ENCODE results near the gene C17orf58. TPM values are rescaled to one million over a fixed set of nuclear protein-coding genes. Genes with fewer than 3 reads are reported as not detected.

Gene C17orf58
- total RNA-seq, 2 experiments from 2014 or later, result 17.8 to 27.7 TPM

- peak; percentile 15 for DNase-seq (ENCODE audit: low spot score)
- H3K79me2 ChIP-seq (ENCODE audit: insufficient read depth, low read depth, low read length), result no peaks in the 10 kb centered on the region
- CTCF ChIA-PET (ENCODE audit: unreplicated experiment), result no interaction called here
- H3K36me3 ChIP-seq (ENCODE audit: insufficient read depth, low read length), result peaks cover 95% of the 10 kb centered on the region
- H3K4me3 ChIP-seq (ENCODE audit: low read depth, low read length, poor library complexity, severe bottlenecking), result no peak overlapping the region
- no peaks in the 10 kb centered on the region for H4K20me1 ChIP-seq (ENCODE audit: insufficient read depth, low read length)
- intact Hi-C loops (cut with micrococcal nuclease; ENCODE audit: unreplicated experiment), result loop anchor here (10.0 kb wide), 1 partner anchor 138 kb away; no protein-coding TSS in a partner anchor
- H3K4me1 ChIP-seq (ENCODE audit: insufficient read depth, low read length, poor library complexity, severe bottlenecking), result no peaks in the 10 kb centered on the region
- POLR2A ChIA-PET, result interaction anchor here (0.5 to 1.3 kb wide), 6 partner anchors 17 to 137 kb away, joined by 3 to 7 read pairs (median 3); no protein-coding TSS in a partner anchor
- TF ChIP-seq EZH2phosphoT487 (IDR thresholded peaks at IDR 0.05; ENCODE audit: borderline replicate concordance, low read depth, low read length), result no peak
- peak; percentile 79 for TF ChIP-seq CTCF (conservative IDR thresholded peaks at IDR 0.05; ENCODE audit: low read length)
- H3K9me3 ChIP-seq (ENCODE audit: low read length), result no peaks in the 10 kb centered on the region
- H3K4me2 ChIP-seq (ENCODE audit: low read length), result no peak overlapping the region
- no peak overlapping the region for H3K27ac ChIP-seq (ENCODE audit: low read depth, low read length, poor library complexity, severe bottlenecking)
- H3K9me2 ChIP-seq (ENCODE audit: insufficient read depth, low read length), result no peaks in the 10 kb centered on the region
- no peak overlapping the region for H2AFZ ChIP-seq (ENCODE audit: low read length)
- no TSS peak for BruUV-seq (replicated peaks)
Measured at GRCh38 chr17:67942810-67943209, 53.5 kb downstream of the C17orf58 start.

Small RNAs within 50 kb of the gene (small RNA-seq; reads per million reads assigned to genes)
- gene RN7SL622P, result not detected

Other genes with a start within 250 kb of the C17orf58 start
- gene BPTF, start 171.0 kb downstream of the C17orf58 start, total RNA-seq (2014; rRNA removed; shearing (Covaris generic)), result 86.1 and 104 TPM in 2 replicates
- gene BPTF, start 171.0 kb downstream of the C17orf58 start, total RNA-seq (2022), result 211 and 212 TPM in 2 replicates
- 253 and 397 TPM in 2 replicates for gene KPNA2, start 39.3 kb upstream of the C17orf58 start, total RNA-seq (2014; rRNA removed; shearing (Covaris generic))
- 394 and 416 TPM in 2 replicates for gene KPNA2, start 39.3 kb upstream of the C17orf58 start, total RNA-seq (2022)